GM18508 (cell line): ENCODE results near the gene INVS.
A peak's percentile ranks its signal among the peaks of the same experiment; 100 is the strongest.
"Not testable (repeated sequence)": the region's sequence is repeated elsewhere in the genome, so short reads cannot be mapped to it uniquely, and the experiment has no call there.

Experiments
- ATAC-seq: cut with Tn5 transposase; IDR thresholded peaks from one replicate; pipeline ENCODE4 v1.9.1; 2021; ENCODE audit warnings: moderate number of reproducible peaks; ENCODE audit not compliant: insufficient read depth, unreplicated experiment

Gene INVS

GRCh38 chr9:100083448-100084127, 15.5 kb upstream of the INVS start:
- ATAC-seq = peak; percentile 33

GRCh38 chr9:100084128-100084453, 15.0 kb upstream of the INVS start:
- peak; percentile 22 for ATAC-seq

DNA sequence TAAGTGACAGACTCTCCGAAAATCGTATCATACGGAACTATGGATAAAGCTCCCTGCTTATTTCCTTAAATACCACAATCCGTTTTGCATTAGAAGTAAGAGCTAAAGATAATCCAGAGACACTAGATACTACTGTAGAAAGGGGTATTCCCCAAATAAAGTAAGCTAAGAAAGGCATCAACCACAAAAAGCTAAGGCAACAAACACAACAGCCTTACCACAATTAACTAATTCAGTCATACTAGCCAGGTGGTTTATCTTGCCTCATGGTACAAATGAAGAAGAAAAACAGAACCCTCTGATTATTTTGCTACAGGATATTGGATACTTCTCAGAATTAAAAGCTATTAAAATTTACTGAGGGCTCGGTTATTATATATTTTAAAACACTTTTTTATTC, 14.3 kb upstream of the INVS start:
- ATAC-seq = peak; percentile 64

GRCh38 chr9:100086097-100086635, 12.9 kb upstream of the INVS start:
- ATAC-seq = no peak

DNA sequence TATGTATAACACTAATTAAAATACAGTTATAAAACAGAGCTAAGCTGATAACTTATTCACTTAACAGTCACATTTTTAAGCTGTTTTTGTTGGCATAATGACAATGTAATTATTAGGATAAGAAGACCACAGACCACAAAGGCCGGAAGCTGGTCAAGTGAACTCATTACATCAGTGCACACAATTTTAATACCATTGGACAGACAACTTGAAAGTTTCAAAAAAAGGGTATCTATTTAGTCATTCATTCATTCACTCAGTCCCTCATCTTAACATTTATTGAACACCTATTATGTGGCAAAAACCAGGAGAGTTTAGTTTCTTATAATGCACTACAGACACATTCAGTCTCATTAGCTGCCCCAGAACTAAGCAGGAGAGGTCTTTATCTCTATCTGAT, 11.8 kb upstream of the INVS start:
- ATAC-seq = no peak

- ATAC-seq = no peak
Observed at GRCh38 chr9:100088202-100088601, 10.8 kb upstream of the INVS start.

DNA sequence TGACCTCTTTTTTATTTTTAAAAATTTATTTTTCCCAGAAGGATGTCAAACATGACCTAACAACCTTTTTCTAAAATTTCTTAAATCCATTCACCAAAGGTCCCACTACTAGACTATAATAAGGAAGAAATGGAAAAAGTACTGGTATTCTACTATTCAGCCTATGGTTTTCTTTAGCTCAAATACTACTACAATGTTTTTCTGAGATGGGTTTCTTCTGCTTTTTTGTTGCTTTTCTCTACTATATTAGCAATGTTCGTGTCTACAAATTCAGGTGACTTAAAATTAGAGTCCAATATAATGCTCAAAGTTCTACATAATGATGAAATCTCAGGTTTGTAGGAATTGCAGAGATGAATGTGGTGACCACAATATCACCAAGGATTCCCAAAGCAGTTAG, 8.2 kb upstream of the INVS start:
- ATAC-seq = no peak

GRCh38 chr9:100091650-100092049, 7.4 kb upstream of the INVS start:
- ATAC-seq = no peak

DNA sequence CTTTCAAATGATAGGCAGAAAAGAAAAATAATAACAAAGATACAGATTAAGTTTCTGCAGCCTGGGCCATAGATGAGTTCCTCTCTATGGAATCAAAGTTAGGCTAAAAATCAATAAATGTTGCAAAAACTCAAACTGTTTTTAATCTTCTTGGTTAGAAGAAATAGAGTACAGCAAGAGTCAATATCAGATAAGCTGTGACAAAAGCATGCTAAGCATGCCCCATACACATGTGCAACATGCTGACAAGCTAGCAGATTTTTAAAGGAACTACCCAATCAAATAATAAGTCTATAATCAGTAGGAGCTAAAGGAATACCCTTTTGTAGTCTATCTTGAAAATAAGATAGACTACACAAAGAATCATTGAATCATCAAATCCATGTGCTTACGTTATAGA, 7.0 kb upstream of the INVS start:
- ATAC-seq = no peak

DNA sequence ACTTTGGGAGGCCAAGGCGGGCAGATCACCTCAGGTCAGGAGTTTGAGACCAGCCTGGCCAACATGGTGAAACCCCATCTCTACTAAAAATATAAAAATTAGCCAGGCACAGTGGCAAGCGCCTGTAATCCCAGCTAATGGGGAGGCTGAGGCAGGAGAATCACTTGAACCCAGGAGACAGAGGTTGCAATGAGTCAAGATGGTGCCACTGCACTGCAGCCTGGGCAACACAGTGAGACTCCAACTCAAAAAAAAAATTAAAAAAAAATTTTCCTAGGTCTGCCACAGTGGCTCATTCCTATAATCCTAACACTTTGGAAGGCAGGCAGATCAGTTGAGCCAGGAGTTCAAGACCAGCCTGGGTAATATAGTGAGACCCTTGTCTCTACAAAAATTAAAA, 4.6 kb upstream of the INVS start:
- ATAC-seq = not testable (repeated sequence)

DNA sequence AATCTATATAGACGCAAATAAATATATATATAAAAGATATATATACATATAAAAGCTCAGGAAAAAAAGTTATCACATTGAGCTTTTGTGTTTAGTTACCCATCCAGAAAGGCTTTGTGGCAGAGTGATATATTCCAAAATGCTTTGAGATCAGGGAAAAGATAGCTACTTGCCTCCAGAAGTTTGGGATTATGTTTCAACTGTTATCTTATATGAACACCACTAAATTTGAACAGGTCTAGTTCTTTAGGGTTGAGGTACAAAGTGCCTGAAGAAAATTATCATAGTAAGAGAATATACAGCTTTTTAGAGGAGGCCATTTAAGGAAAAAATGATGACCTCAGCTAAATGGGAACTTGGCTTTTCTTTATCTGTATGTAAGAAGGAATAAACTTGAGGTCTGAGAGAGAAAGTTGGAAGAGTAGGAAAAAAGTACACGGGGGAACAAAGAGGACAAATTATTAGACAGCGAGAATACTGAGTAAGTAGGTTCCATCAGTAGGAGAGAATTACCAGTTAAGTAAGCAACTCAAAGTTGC, 2.6 kb upstream of the INVS start:
- ATAC-seq = no peak

GRCh38 chr9:100098046-100098886, 777 bp upstream of the INVS start:
- peak; percentile 2 for ATAC-seq

GRCh38 chr9:100099722-100100042, 639 bp downstream of the INVS start:
- no peak for ATAC-seq

- ATAC-seq = no peak
Observed at GRCh38 chr9:100100146-100100667, 1.2 kb downstream of the INVS start.

- ATAC-seq = no peak
Observed at GRCh38 chr9:100101608-100102007, 2.6 kb downstream of the INVS start.

DNA sequence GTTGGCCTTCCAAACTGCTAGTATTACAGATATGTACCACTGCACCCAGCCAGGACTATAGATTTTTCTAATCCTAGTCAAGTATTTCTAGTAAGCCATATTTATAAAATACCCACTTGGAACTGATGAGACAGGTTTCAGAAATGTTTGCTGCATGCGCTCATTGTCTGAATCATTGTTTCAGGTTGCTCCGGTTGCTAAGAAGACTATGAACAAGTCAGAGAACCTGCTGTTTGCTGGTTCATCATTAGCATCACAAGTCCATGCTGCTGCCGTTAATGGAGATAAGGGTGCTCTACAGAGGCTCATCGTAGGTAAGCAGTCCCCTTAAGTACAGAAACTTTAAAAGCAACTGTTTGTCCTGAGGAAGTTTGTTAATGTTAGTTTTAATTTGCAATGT, 5.3 kb downstream of the INVS start:
- ATAC-seq = no peak

DNA sequence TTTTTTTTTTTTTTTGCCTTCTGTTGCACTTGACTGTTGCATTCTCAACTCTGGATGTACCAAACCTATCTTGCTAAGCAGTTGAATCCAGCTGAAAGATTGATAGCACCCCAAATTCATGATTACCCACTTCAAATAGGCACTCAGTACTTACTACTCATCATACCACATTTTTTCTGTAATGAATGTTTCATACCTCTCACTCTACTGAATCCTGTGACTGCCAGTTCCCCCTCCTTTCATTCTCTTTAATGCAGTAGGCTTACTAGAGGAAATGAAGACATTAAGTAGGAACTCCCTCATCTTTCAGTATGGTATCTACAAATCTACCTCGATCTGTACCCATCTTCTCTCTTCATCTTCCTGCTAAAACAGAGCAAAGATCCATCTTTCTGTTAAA, 6.8 kb downstream of the INVS start:
- ATAC-seq = no peak

- ATAC-seq = no peak
Observed at GRCh38 chr9:100106616-100107015, 7.6 kb downstream of the INVS start.

DNA sequence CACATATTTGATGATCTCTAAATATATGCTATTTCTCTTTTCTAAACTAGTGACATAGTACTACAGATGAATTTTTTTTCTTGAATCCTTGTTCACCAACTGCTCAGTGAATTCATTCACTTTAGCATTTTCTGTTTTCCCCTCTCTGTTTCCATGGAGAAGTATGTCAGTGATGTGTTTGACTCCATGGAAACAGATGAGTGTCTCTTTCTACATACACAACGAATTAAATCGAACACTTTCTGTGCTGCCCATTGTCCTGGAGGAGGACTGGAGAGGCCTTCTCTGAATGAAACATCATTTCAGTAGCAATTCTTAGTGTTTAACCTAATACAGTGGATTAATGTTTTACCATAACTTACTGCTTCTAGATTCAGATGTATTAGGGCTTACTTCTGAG, 9.5 kb downstream of the INVS start:
- ATAC-seq = no peak

- ATAC-seq = no peak
Observed at GRCh38 chr9:100111235-100111634, 12.2 kb downstream of the INVS start.

DNA sequence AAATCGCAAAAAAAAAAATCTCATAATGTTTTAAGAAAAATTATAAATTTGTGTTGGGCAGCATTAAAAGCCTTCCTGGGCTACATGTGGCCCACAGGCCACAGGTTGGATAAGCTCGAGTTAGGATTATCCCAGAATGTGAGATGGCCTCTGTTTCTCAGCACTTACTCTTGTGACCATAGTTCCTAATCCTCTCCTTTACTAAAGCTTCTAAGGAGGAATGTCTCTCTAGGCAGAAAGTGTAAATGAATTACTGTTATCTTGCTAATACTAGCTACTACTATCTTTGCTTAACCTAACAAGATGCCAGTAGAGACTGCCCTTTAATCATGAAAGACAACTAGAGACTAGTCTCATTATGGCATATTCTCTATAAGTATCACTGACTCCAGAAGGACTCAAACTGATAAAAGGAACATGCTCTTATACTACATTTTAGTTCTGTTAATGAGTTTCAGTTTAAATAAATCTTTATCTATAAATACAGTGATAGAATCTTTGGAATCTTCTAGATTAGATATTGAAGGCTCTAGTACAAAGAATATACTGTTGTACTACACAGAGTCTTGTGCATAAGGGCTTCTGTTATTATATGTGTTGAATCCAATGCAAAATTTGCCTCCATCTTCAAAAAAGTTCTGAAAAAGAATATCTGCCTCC, 13.8 kb downstream of the INVS start:
- ATAC-seq = no peak
